CD4-positive, alpha-beta T cell treated with Interleukin-10 for 1 hour (primary cell): Measurements from ENCODE around the gene PEX26.
"Not testable (repeated sequence)": the region's sequence is repeated elsewhere in the genome, so short reads cannot be mapped to it uniquely, and the experiment has no call there.

Experiments used
- DNase-seq: peaks from one replicate; pipeline ENCODE4 v3.0.0-alpha.2; 2020

PEX26 gene

DNA sequence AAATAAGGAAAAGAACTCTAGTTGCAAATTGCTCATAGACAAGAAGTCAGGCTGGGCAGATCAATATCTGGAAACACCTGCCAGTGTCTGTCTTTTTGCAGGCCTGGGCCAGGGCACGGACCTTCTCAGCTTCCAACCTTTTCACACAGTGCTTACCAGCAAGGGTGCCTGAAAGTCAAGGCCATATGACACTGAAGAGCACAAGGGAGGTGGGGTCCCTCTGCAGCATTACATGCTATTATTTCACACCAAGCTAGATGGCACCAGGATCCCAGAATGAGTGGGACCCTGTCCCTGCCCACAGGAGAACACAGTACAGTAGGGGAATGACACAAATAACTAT, 5.9 kb upstream of the PEX26 start:
- no peak for DNase-seq

DNA sequence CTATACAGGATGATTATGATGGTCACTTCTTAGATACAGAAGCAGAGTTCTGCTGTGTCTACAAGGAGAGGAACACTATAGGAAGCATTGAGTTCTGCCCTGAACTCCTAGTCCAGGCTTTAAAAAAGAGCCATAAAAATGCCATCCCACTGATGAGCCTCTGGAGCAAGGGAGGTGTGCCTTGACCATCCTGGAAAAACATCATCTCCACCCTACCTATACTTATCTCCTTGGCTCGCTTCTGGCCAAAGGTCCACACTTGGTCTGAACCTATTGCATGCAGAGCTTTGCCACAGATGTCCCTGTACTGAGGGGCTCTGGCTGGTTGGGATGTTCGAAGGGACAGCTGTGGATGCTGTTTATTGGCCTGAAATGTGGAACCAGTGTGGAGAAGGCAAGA, 4.3 kb upstream of the PEX26 start:
- DNase-seq = no peak

GRCh38 chr22:18073927-18074326, 3.9 kb upstream of the PEX26 start:
- DNase-seq = not testable (repeated sequence)

GRCh38 chr22:18075101-18075719, 2.6 kb upstream of the PEX26 start:
- DNase-seq = no peak

- peak; percentile 81 for DNase-seq
Measured at GRCh38 chr22:18075720-18076497, 1.9 kb upstream of the PEX26 start.

DNA sequence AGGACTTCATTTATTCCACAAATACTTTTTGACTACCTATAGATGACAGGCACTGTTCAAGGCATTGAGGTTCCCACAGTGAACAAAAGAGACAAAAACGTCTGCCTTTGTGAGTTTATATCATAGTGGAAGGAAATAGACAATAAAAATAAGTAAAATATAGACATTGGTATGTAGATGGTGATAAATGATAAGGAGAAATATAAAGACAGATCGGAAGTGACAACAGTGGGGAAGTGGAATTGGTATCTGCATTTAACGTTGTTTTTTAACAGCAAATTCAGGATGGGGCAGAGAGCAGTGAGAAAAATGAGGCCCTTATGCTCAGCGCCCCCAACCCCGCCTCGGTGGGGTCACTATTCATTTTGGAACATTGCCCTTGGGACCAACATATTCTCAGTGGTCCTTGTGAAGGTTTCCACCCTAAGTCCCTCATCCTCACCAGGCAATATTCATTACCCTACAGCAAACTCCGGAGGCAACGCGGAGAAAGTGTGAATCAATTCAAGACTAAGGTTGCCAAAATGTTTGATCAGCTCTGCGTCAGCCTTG, 627 bp upstream of the PEX26 start:
- DNase-seq = no peak

- peak; percentile 48 for DNase-seq
Measured at GRCh38 chr22:18078329-18079041, 695 bp downstream of the PEX26 start.

DNA sequence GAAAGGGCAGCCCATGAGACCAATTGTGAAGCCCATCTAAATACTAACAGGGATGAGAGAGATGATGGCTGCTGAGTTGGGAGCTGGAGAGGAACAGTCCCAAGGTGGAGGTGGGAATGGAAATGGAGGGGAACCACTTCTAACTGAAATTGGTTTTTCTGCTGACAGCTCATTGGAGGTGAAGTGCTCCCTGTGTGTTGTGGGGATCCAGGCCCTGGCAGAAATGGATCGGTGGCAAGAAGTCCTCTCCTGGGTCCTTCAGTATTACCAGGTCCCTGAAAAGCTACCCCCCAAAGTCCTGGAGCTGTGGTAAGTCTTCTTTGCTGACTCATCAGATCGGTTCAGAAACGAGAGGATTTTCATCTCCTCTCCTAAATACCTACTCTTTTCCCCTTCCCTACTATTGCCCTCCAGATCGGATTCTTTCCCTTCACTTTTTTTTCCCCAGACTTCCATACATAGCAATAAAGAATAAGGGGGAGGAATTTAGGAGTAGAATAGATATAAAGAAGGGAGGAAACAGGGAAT, 2.0 kb downstream of the PEX26 start:
- no peak for DNase-seq

DNA sequence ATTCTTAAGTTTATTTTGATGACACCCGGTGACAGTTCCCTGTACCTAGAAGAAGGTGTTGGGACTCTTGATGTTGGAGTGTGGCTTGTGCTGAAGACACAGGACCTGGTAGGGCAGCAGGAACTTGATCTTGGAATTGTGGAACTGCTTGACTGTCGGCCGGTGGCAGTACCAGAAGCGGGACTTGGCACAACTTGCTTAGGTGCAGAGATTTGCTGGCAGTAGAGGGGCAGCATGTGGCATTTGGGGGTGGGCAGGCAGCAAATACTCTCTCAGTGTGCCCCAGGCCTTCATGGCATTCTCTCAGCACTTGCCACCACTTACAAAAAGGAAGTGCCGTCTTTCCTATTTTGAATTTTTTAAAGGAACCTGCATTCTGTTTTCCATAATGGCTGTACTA, 3.6 kb downstream of the PEX26 start:
- DNase-seq = no peak

- no peak for DNase-seq
Measured at GRCh38 chr22:18082467-18082866, 4.7 kb downstream of the PEX26 start.

GRCh38 chr22:18083406-18083805, 5.6 kb downstream of the PEX26 start:
- no peak for DNase-seq

GRCh38 chr22:18085188-18085587, 7.4 kb downstream of the PEX26 start:
- DNase-seq = no peak

DNA sequence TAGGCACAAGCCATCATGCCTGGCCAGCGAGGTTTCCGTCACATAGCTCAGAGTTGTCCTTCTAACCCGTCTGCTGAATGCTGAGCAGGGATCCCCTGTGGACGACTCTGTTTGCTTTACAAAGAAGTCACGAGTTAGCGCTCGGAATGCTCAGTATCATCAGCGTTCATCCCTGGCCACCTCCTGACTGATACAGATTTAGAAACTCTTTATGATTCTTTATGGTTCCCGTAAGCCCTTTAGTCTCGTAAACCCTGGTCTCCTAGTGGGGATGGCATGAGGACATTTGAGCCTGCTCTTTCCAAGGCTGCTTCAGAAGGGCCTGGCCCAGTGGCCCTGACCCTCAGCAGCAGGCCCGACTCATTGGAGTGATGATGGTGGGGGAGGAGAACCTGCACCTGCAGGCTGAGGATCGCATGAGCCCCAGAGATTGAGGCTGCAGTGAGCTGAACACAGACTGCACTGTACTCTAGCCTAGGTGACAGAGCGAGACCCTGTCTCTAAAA, 9.6 kb downstream of the PEX26 start:
- DNase-seq = no peak

- no peak for DNase-seq
Measured at GRCh38 chr22:18088825-18089568, 11.2 kb downstream of the PEX26 start.

DNA sequence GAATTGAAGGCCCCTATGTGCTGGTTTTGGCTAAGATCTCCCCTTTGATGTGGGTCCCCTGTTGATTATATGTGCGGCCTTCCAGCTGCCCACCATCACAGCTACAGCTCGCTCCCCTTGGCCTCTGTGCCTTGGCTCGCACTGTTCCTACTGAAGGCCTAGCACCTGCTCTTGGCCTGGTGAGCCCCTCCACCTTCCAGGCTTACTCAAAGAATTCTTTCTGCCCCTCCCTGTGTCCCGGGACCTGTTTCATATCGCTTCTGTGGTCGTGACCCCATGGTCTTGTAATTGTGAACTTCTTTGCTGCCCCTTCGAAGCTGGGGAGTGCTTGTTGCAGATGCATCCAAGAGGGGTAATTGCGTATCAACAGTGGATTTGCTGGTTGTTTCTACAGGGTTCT, 12.5 kb downstream of the PEX26 start:
- no peak for DNase-seq

- DNase-seq = no peak
Measured at GRCh38 chr22:18091478-18091877, 13.7 kb downstream of the PEX26 start.

DNA sequence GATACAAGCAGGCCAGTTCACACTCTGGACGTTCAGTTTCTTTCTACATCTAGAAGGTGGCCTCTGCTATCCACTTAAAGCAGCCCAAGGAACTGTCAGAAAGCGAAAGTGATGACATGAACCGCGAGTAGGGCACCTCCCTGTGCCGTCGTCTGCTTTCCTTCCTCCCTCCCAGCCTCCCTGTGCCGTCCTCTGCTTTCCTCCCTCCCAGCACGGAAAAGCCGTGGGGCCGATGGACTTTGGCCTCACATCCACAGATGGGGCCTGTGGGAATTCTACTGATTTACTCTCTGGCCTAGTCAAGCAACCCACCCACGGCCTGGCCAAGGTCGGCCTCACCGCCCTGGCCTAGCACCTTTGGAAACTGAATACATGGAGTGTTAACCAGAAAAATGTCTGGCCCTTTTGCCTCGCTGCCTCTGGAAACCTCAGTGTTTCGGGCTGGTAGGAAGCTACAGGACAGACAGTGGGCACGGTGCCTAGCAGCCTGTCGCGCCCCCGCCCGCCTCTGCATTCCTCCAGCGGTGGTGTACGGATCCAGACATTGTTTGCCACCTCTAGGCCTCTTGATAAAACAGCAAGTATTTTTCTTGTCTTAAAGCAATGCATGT, 14.2 kb downstream of the PEX26 start:
- DNase-seq = peak; percentile 54

GRCh38 chr22:18093661-18094060, 15.9 kb downstream of the PEX26 start:
- DNase-seq = no peak

DNA sequence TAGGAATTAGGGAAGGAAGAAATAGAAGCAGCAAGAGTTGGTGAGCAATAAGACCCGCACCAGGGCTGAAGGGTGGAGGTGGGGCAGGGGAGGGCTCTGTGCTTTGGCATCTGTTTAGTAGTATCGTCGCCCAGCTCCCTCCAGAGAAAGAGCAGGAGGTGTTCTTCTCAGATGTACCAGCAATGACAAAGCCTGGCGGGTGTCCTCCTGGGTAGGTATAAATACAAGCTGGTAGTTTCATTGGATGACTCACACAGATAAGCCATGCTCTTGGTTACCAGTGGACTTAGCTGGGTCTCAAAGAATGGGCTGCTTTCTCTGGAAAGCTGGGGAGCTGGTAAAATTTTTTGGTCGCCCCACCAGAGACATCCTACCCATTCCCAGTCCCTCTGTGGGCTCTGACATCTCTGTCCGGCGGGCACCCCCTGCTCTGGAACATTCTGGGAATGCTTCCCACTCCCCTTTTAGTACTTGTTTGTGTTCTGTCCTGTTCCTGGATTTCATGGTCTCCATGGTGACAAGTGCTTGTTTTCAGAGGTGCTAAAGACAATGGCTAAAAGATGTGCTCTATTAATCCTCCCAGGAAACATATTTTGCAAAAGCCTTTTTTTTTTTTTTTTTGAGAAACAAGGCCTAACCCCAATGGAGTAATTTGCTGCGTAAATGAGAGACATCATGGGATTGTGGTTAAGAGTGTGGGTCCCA, 17.5 kb downstream of the PEX26 start:
- no peak for DNase-seq

DNA sequence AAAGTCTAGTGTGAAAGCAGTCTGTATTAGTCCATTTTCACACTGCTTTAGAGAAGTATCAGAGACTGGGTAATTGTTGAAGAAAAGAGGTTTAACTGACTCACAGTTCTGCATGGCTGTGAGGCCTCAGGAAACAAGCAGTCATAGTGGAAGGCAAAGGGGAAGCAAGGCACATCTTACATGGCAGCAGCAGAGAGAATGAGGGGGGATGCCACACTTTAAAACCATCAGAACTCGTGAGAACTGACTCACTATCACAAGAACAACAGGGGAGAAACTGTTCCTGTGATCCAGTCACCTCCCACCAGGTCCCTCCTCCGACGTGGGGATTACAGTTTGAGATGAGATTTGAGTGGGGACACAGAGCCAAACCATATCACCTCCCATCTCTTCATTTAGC, 19.0 kb downstream of the PEX26 start:
- no peak for DNase-seq

- no peak for DNase-seq
Measured at GRCh38 chr22:18100781-18101180, 23.0 kb downstream of the PEX26 start.

- no peak for DNase-seq
Measured at GRCh38 chr22:18101536-18101935, 23.7 kb downstream of the PEX26 start.
